ENCODE results near the gene KRTAP2-4.

- TF ChIP-seq CTCF (IDR thresholded peaks at IDR 0.05) (no peak), POLR2A (IDR thresholded peaks at IDR 0.05) (no peak)
Measured at GRCh38 chr17:41058741-41059140, 6.9 kb downstream of the KRTAP2-4 start.
